K562 (cell line): ENCODE data around the gene SMIM10L1. TPM values are rescaled to one million over a fixed set of nuclear protein-coding genes. Genes with fewer than 3 reads are reported as not detected.

Experiments
- ATAC-seq: fragments of 200-7000 bp; cut with Tn5 transposase; 3 replicates; pipeline ENCODE4 v1.9.1; 2020; ENCODE audit warnings: moderate library complexity
- BruUV-seq: library from RNA; stranded (reverse); fragments of 400-500 nt; replicated peaks from 2 replicates; lab custom pipeline; 2021; lab: Mats Ljungman, UMichigan
- CTCF ChIA-PET: fragments of 300-600 bp; formaldehyde crosslinking; extraction: SDS; loops from one replicate; lab custom pipeline; 2021; ENCODE audit warnings: low intra/inter-chr PET ratio; lab: Yijun Ruan, JAX
- POLR2A ChIA-PET: fragments of 300-600, 350-650 bp; sonication (Branson Sonifier 250); formaldehyde crosslinking; extraction: SDS; loops from one replicate; lab custom pipeline; 2021; ENCODE audit warnings: antibody characterized with exemption, inconsistent platforms; lab: Yijun Ruan, JAX
- DNase-seq, 4 experiments: peaks; one replicate each; pipeline versions ENCODE4 v3.0.0 to v3.0.0-alpha.2; 2011 to 2018; ENCODE audit warnings: low spot score in 3 of 4, mixed read lengths in 3 of 4; ENCODE audit errors: extremely low read depth in 1 of 4
- FAIRE-seq: peaks from 2 replicates; lab custom pipeline; 2011; peaks lifted over from hg19 to GRCh38; lab: Jason Lieb, UNC
- H2AFZ ChIP-seq: 2 replicates; pipeline ENCODE4 v1.6.0; 2011; ENCODE audit warnings: low read depth, low read length, control low read depth, inconsistent platforms
- H3K27ac ChIP-seq: fragments of 200-600 bp; 3 replicates; pipeline ENCODE4 v1.8.0; 2011; ENCODE audit warnings: low read depth, mild to moderate bottlenecking, control low read depth, inconsistent platforms, low read length, moderate library complexity, mixed read lengths; ENCODE audit errors: extremely low read depth
- H3K27me3 ChIP-seq, 2 experiments: fragments of 300-600 bp in 1 of 2; 2 replicates in 1 of 2; 3 replicates in 1 of 2; pipeline versions ENCODE4 v1.6.0 to v1.8.0; 2011; ENCODE audit warnings: inconsistent platforms in 2 of 2, low read length in 2 of 2, mild to moderate bottlenecking in 1 of 2, mixed read lengths in 1 of 2, moderate library complexity in 1 of 2; ENCODE audit not compliant: control insufficient read depth in 2 of 2, insufficient read depth in 2 of 2
- H3K36me3 ChIP-seq: fragments of 300-600 bp; 3 replicates; pipeline ENCODE4 v1.8.0; 2011; ENCODE audit warnings: mild to moderate bottlenecking, low read length, inconsistent platforms; ENCODE audit not compliant: control insufficient read depth, insufficient read depth
- H3K4me1 ChIP-seq, 2 experiments: fragments of 200-600 bp in 1 of 2; replicated peaks in 1 of 2; 2 replicates in 1 of 2; 3 replicates in 1 of 2; pipeline versions ENCODE4 v1.5.1 to v1.8.0; 2011; ENCODE audit warnings: inconsistent platforms in 2 of 2, low read length in 2 of 2, mild to moderate bottlenecking in 1 of 2, mixed read lengths in 1 of 2, moderate library complexity in 1 of 2; ENCODE audit not compliant: control insufficient read depth in 2 of 2, insufficient read depth in 2 of 2
- H3K4me2 ChIP-seq: 2 replicates; pipeline ENCODE4 v1.6.1; 2011; ENCODE audit warnings: low read length, control low read depth, inconsistent platforms, mixed read lengths; ENCODE audit not compliant: insufficient read depth
- H3K4me3 ChIP-seq: fragments of 200-600 bp; sonication (generic), shearing (Covaris generic); 2 replicates; pipeline ENCODE4 v1.5.1; 2016; ENCODE audit warnings: control low read depth, inconsistent platforms
- H3K79me2 ChIP-seq: fragments of 200-600 bp; 3 replicates; pipeline ENCODE4 v1.8.0; 2011; ENCODE audit warnings: low read length, inconsistent platforms; ENCODE audit not compliant: control insufficient read depth, insufficient read depth
- H3K9ac ChIP-seq, 2 experiments: 2 replicates each; pipeline versions ENCODE4 v1.6.0 to v1.6.1; 2011; ENCODE audit warnings: low read depth in 2 of 2, low read length in 2 of 2, control low read depth in 1 of 2, inconsistent platforms in 1 of 2, mild to moderate bottlenecking in 1 of 2, mixed read lengths in 1 of 2; ENCODE audit not compliant: insufficient read depth in 1 of 2
- H3K9me1 ChIP-seq: one replicate; pipeline ENCODE4 v1.6.0; 2011; ENCODE audit warnings: inconsistent platforms, mild to moderate bottlenecking, low read length, moderate library complexity; ENCODE audit not compliant: control insufficient read depth, insufficient read depth
- H3K9me3 ChIP-seq: replicated peaks from 2 replicates; pipeline ENCODE4 v1.5.1; 2011; ENCODE audit warnings: low read depth, low read length, inconsistent platforms; ENCODE audit not compliant: control insufficient read depth, insufficient read depth
- H4K20me1 ChIP-seq: replicated peaks from 2 replicates; pipeline ENCODE4 v1.6.1; 2011; ENCODE audit warnings: low read length, inconsistent platforms, mixed read lengths; ENCODE audit not compliant: control insufficient read depth, insufficient read depth
- CEBPG ChIP-seq, 3 experiments: fragments of 200-800 bp in 1 of 3; sonication (Bioruptor generic) in 1 of 3; sonication (generic) in 1 of 3; formaldehyde crosslinking in 1 of 3; IDR thresholded peaks in 2 of 3; conservative IDR thresholded peaks in 1 of 3; 2 replicates each; pipeline versions ENCODE4 v1.6.1 to v1.8.0; 2016 to 2022; ENCODE audit warnings: missing compliant biosample characterization in 2 of 3, missing genetic modification characterization in 2 of 3, mild to moderate bottlenecking in 1 of 3, missing genetic modification reagents in 1 of 3
- HNRNPH1 ChIP-seq: fragments of 200-400 bp; formaldehyde crosslinking; optimal IDR thresholded peaks from 2 replicates; pipeline ENCODE3; 2017; ENCODE audit warnings: low read depth, mild to moderate bottlenecking, low read length, moderate library complexity
- PHF8 ChIP-seq: fragments of 200-600 bp; sonication (generic); IDR thresholded peaks from 2 replicates; pipeline ENCODE4 v1.6.1; 2012; ENCODE audit warnings: mixed run types, mild to moderate bottlenecking, inconsistent platforms, low read length, moderate library complexity, borderline replicate concordance
- TRIM24 ChIP-seq, 2 experiments: fragments of 450-650 bp; IDR thresholded peaks; 2 replicates each; pipeline ENCODE4 v1.6.1; 2016
- YBX1 ChIP-seq: fragments of 450-650 bp; IDR thresholded peaks from 2 replicates; pipeline ENCODE4 v1.7.1; 2016; ENCODE audit warnings: mild to moderate bottlenecking
- ZBTB43 ChIP-seq: sonication (generic); formaldehyde crosslinking; IDR thresholded peaks from 2 replicates; pipeline ENCODE4 v1.8.0; 2023; ENCODE audit warnings: mild to moderate bottlenecking, missing genetic modification reagents
- ZBTB9 ChIP-seq: fragments of 450-650 bp; formaldehyde crosslinking; IDR thresholded peaks from 2 replicates; pipeline ENCODE4 v1.4.0; 2020; ENCODE audit warnings: mild to moderate bottlenecking, moderate library complexity
- ZNF507 ChIP-seq: conservative IDR thresholded peaks from 2 replicates; pipeline ENCODE4 v1.6.1; 2017; ENCODE audit warnings: missing genetic modification characterization, missing compliant biosample characterization
- WGBS: fragments of 100-300 bp; shearing (Covaris generic); methylation state at CpG from one replicate; pipeline ENCODE4 v1.1.6; 2016; ENCODE audit warnings: low coverage, mixed read lengths; ENCODE audit not compliant: insufficient coverage; ENCODE audit errors: missing lambda C conversion rate; 5-methylcytosine and 5-hydroxymethylcytosine counted together
- in situ Hi-C: fragments of 300-500 bp; cut with MboI; formaldehyde crosslinking; loops from 4 replicates; pipeline ENCODE4 v1.15.0; 2018; ENCODE audit warnings: inconsistent platforms, mixed read lengths
- intact Hi-C: fragments of 100-400 bp; cut with micrococcal nuclease; formaldehyde crosslinking; loops from 2 replicates; pipeline ENCODE4 v1.14.2; 2022
- polyA plus RNA-seq, 8 experiments: library from polyadenylated mRNA; depleted of rRNA in 4 of 8; stranded (reverse) in 5 of 8; unstranded in 3 of 8; fragments of >200 nt; fragmentation: Nextera tagmentation in 2 of 8; fragmentation: Illumina TruSeq in 1 of 8; extraction: Ambion mirVana in 2 of 8; extraction: Trizol in 1 of 8; gene quantifications; 2 replicates each; pipeline versions ENCODE4 v1.2.1 to v1.2.3, GENCODE V29; 2011 to 2014; ENCODE audit warnings: inconsistent platforms in 1 of 8, missing spikeins in 1 of 8
- total RNA-seq, 7 experiments: library from RNA; depleted of rRNA in 6 of 7; stranded (reverse); fragments of >200 nt in 6 of 7; fragmentation: Illumina TruSeq in 2 of 7; extraction: Trizol in 2 of 7; gene quantifications; 2 replicates each; pipeline versions ENCODE4 v1.2.1 to v1.2.3, GENCODE V29; 2011 to 2021; ENCODE audit warnings: low replicate concordance in 1 of 7

SMIM10L1 gene
- total and polyA plus RNA-seq, 9 of the 15 experiments (the other 6 are each of a cell fraction or from before 2014, with no cell fraction given): 3.0 to 12.1 (median 9.0) TPM

GRCh38 chr12:11171145-11171968 lies at the start of gene SMIM10L1 (continued):
- TF ChIP-seq ZNF507 (tag) (no peak), TRIM24 (IDR thresholded peaks at IDR 0.05) (no peak; a peak in 1 of 4 replicates), HNRNPH1 (no peak), YBX1 (no peak), CEBPG (CRISPR knock-in tag; IDR thresholded peaks at IDR 0.05) (no peak), CEBPG (tag; conservative IDR thresholded peaks at IDR 0.05 in 1 of 2, IDR thresholded peaks at IDR 0.05 in 1 of 2) (no peak), PHF8 (peak; percentile 93)

GRCh38 chr12:11130382-11130781 lies 40.6 kb upstream of the SMIM10L1 start:
- Histone ChIP-seq H3K9ac (no peak overlapping the region), H3K4me1 (no peaks in the 10 kb centered on the region), H3K79me2 (peaks cover 39% of the 10 kb centered on the region), H3K4me3 (no peak overlapping the region), H4K20me1 (no peaks in the 10 kb centered on the region), H3K27me3 (no peaks in the 10 kb centered on the region), H3K9me3 (no peaks in the 10 kb centered on the region), H3K4me2 (no peak overlapping the region), H3K9me1 (no peaks in the 10 kb centered on the region), H3K27ac (no peak overlapping the region), H2AFZ (no peak overlapping the region), H3K36me3 (no peaks in the 10 kb centered on the region)
- intact Hi-C loops: no loop called here
- no peak for FAIRE-seq
- in situ Hi-C loops: no loop called here
- TF ChIP-seq ZBTB43 (CRISPR knock-in tag): no peak
- TF ChIP-seq ZBTB9: no peak
- DNase-seq: no peak
- no TSS peak for BruUV-seq
- CTCF ChIA-PET: no interaction called here
- POLR2A ChIA-PET: no interaction called here
- 100% methylated on average over 3 of the region's 3 CpGs for WGBS
- ATAC-seq: no peak
